Measurements from ENCODE around the gene ZNF805. TPM values are rescaled to one million over a fixed set of nuclear protein-coding genes. Genes with fewer than 3 reads are reported as not detected.
A peak's percentile ranks its signal among the peaks of the same experiment; 100 is the strongest.

The ZNF805 gene
- total RNA-seq, 1 experiment from 2014 or later: 14.1 TPM

DNA sequence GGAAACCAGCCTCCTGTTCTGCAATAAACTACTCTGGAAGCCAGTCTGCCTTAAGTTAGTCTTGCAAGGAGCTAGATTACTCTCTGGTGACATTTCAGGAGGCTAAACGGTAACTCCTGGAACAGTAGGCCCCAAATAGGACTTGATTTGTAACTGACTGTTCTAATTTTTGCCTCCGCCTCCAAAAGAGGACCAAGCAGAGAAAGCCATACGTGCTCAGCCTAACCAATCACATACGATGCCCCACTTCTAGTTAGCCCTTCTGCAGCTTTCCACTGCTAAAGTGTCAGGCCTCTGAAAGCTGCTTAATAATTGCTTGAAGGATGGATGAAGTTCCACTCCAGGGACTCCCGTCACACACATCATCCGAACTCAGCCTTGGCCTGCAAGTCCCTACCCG, 744 bp downstream of the ZNF805 start:
- intact Hi-C loops (cut with micrococcal nuclease; ENCODE audit: unreplicated experiment): loop anchor here (2.0 kb wide), 1 partner anchor 40 kb away; the partner anchor contains the start of gene ZNF460
- Mint-ChIP-seq H3K36me3 (ENCODE audit: insufficient read depth, unreplicated experiment) (peaks cover 38% of the 10 kb centered on the region), H3K27me3 (ENCODE audit: unreplicated experiment) (no peaks in the 10 kb centered on the region), H3K4me1 (ENCODE audit: low read depth, unreplicated experiment) (peaks cover 8% of the 10 kb centered on the region), H3K9me3 (ENCODE audit: low read depth, unreplicated experiment) (peaks cover 9% of the 10 kb centered on the region), H3K4me3 (ENCODE audit: low read depth, unreplicated experiment) (peak overlapping the region; percentile 70), H3K27ac (ENCODE audit: unreplicated experiment) (peak overlapping the region; percentile 56)
- no TSS peak for BruUV-seq (replicated peaks)
- no peak for DNase-seq
- no peak for TF ChIP-seq CTCF (IDR thresholded peaks at IDR 0.05; ENCODE audit: unreplicated experiment)
- CTCF ChIA-PET: interaction anchor here (0.5 kb wide), 1 partner anchor 669 kb away, joined by 4 read pairs; no protein-coding TSS in a partner anchor

DNA sequence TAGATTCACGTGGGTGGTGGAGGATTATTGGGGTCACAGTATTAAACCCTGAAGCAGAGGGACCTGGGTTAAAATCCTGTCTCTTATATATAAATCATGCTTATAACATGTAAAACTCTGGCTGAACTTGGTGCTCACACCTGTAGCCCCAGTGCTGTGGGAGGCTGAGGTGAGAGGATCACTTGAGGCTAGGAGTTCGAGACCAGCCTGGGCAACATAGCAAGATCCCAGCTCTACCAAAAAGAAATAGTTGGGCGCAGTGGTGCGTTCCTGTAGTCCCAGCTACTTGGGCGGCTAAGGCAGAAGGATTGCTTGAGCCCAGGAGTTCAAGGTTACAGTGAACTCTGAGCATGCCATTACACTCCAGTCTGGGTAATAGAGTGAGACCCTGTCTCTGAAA, 2.4 kb downstream of the ZNF805 start:
- CTCF ChIA-PET: no interaction called here
- Mint-ChIP-seq H3K9me3 (ENCODE audit: low read depth, unreplicated experiment) (peaks cover 8% of the 10 kb centered on the region), H3K36me3 (ENCODE audit: insufficient read depth, unreplicated experiment) (peaks cover 45% of the 10 kb centered on the region), H3K4me1 (ENCODE audit: low read depth, unreplicated experiment) (peaks cover 8% of the 10 kb centered on the region), H3K27ac (ENCODE audit: unreplicated experiment) (no peak overlapping the region), H3K27me3 (ENCODE audit: unreplicated experiment) (no peaks in the 10 kb centered on the region), H3K4me3 (ENCODE audit: low read depth, unreplicated experiment) (no peak overlapping the region)
- no peak for DNase-seq
- no TSS peak for BruUV-seq (replicated peaks)
- intact Hi-C loops (cut with micrococcal nuclease; ENCODE audit: unreplicated experiment): no loop called here
- no peak for TF ChIP-seq CTCF (IDR thresholded peaks at IDR 0.05; ENCODE audit: unreplicated experiment)

DNA sequence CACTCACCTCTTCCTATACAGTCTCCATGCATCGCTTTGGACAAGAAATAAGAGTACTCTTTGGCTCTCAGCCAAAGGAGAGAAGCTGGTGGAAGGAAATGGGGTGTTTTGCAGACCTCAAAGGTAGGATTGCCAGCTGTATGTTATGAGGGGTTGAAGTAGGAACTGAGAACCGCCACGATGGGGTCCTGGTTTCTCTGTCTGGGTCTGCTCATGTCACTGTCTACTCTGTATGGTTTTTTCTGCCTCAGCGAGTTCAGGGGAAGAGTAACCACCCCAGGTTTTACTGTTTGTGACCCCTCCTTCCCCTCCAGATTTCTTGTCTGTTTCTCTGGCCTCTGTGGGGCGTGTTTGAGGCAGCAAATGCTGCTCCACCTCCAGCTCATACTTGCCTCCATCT, 4.1 kb downstream of the ZNF805 start:
- H3K9me3 Mint-ChIP-seq (ENCODE audit: low read depth, unreplicated experiment): peaks cover 8% of the 10 kb centered on the region
- no peak for TF ChIP-seq CTCF (IDR thresholded peaks at IDR 0.05; ENCODE audit: unreplicated experiment)
- intact Hi-C loops (cut with micrococcal nuclease; ENCODE audit: unreplicated experiment): no loop called here
- peaks cover 45% of the 10 kb centered on the region for H3K36me3 Mint-ChIP-seq (ENCODE audit: insufficient read depth, unreplicated experiment)
- H3K4me1 Mint-ChIP-seq (ENCODE audit: low read depth, unreplicated experiment): peaks cover 8% of the 10 kb centered on the region
- H3K27ac Mint-ChIP-seq (ENCODE audit: unreplicated experiment): no peak overlapping the region
- DNase-seq: no peak
- no peak overlapping the region for H3K4me3 Mint-ChIP-seq (ENCODE audit: low read depth, unreplicated experiment)
- BruUV-seq (replicated peaks): no TSS peak
- CTCF ChIA-PET: no interaction called here
- no peaks in the 10 kb centered on the region for H3K27me3 Mint-ChIP-seq (ENCODE audit: unreplicated experiment)

GRCh38 chr19:57245066-57245465, 4.6 kb downstream of the ZNF805 start:
- H3K4me3 Mint-ChIP-seq (ENCODE audit: low read depth, unreplicated experiment): no peak overlapping the region
- H3K36me3 Mint-ChIP-seq (ENCODE audit: insufficient read depth, unreplicated experiment): peaks cover 45% of the 10 kb centered on the region
- no peak for DNase-seq
- CTCF ChIA-PET: no interaction called here
- H3K27me3 Mint-ChIP-seq (ENCODE audit: unreplicated experiment): no peaks in the 10 kb centered on the region
- no peak overlapping the region for H3K27ac Mint-ChIP-seq (ENCODE audit: unreplicated experiment)
- BruUV-seq (replicated peaks): no TSS peak
- no peak for TF ChIP-seq CTCF (IDR thresholded peaks at IDR 0.05; ENCODE audit: unreplicated experiment)
- intact Hi-C loops (cut with micrococcal nuclease; ENCODE audit: unreplicated experiment): no loop called here
- peaks cover 8% of the 10 kb centered on the region for H3K4me1 Mint-ChIP-seq (ENCODE audit: low read depth, unreplicated experiment)
- H3K9me3 Mint-ChIP-seq (ENCODE audit: low read depth, unreplicated experiment): peaks cover 10% of the 10 kb centered on the region

Measured in Calu3 (cell line).